Right cardiac atrium (tissue), 5 donors: ENCODE data around the gene RASA3. TPM values are rescaled to one million over a fixed set of nuclear protein-coding genes. Genes with fewer than 3 reads are reported as not detected.

Experiments
- ATAC-seq, 2 donors: fragments of 200-7000 bp; cut with Tn5 transposase; one replicate each; pipeline versions ENCODE4 v1.8.0 to v1.9.1; 2020; ENCODE audit warnings: moderate library complexity in 2 of 2, mild to moderate bottlenecking in 1 of 2
- DNase-seq, 3 donors: peaks; one replicate each; pipeline ENCODE4 v3.0.0-alpha.2; 2020
- H3K27ac ChIP-seq: one replicate; pipeline ENCODE4 v1.5.1; 2013; ENCODE audit warnings: mild to moderate bottlenecking, low read length, control low read depth, moderate library complexity
- H3K27me3 ChIP-seq: one replicate; pipeline ENCODE4 v1.6.1; 2013; ENCODE audit not compliant: control insufficient read depth, insufficient read depth
- H3K4me1 ChIP-seq: one replicate; pipeline ENCODE4 v1.6.1; 2013; ENCODE audit warnings: low read length; ENCODE audit not compliant: control insufficient read depth, insufficient read depth
- H3K4me3 ChIP-seq: one replicate; pipeline ENCODE4 v1.5.1; 2013; ENCODE audit warnings: low read length, control low read depth
- H3K9me3 ChIP-seq: one replicate; pipeline ENCODE4 v1.6.1; 2013; ENCODE audit warnings: low read length; ENCODE audit not compliant: control insufficient read depth
- WGBS: extraction: QIAGEN DNeasy Blood & Tissue Kit; methylation state at CpG from one replicate; pipeline ENCODE4 v1.1.7; 2013; 5-methylcytosine and 5-hydroxymethylcytosine counted together
- intact Hi-C, 4 donors: fragments of 100-400 bp; cut with DNase I; formaldehyde crosslinking; loops; one replicate each; pipeline versions ENCODE4 v1.11.0 to v1.14.0; 2022 to 2023
- polyA plus RNA-seq: library from polyadenylated mRNA; stranded (reverse); fragments of 200-250 nt; gene quantifications from one replicate; pipeline ENCODE4 v1.2.3, GENCODE V29; 2013
- total RNA-seq, 4 donors: library from RNA; stranded (reverse); fragmentation: NEBNext Ultra II Directional; extraction: Animal tissue kit (Norgen Biotek cat#: 25700); gene quantifications; one replicate each; pipeline ENCODE4 v1.2.1, GENCODE V29; 2021
- donor health status: healthy with polysubstance abuse.
- donor health status: DM: no; HTN: yes; CAD: no.
- donor health status: DM: no; HTN: no; CAD: no.
- donor health status: DM: no; HTN: yes; CAD: no; lungs with severe emphysema.
- donor health status: DM: yes; HTN: yes; CAD: no.

Gene RASA3
- total and polyA plus RNA-seq, 5 donors = 7.4 to 15.5 (median 10.8) TPM

DNA sequence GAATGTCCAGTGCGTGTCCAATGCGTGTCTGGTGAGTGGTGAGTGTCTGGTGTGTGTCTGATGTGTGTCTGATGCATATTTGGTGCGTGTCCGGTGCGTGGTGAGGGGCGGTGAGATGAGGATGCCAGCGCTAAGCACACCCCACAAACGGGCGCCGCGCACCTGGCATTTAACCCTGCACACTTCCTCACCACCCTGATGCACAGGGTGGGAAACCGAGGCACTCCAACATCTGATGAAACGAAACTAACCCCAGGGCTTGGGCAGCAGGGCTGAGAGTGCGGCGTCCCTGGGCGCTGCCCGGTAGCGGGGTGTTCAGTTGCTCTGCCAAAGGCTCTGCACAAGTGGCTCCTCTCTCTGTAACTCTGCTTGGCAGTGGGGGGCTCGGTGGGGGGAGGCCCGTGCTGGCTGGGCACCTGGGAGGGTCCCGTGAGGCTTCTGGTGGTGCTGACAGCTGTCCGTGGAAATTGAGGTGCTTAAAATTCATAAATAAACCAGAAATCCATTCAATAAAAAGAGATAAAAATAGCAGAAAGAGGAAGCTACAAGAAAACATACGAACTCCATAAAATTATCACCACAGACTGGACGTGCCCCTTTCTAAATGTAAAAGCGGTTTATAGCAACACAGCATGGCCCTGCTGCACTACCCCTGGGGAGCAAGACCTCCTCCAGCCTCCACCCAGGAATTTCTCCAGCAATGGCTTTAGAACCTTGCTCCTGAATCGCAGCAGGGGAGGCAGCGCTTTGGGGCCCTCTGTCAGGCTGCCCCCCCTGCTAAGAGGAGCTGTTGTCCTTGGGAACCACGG lies 76.0 kb downstream of the RASA3 start:
- H3K27me3 ChIP-seq = no peaks in the 10 kb centered on the region

GRCh38 chr13:114055766-114056165 lies 76.7 kb downstream of the RASA3 start:
- H3K4me1 ChIP-seq = no peaks in the 10 kb centered on the region
- H3K9me3 ChIP-seq = no peaks in the 10 kb centered on the region
- H3K4me3 ChIP-seq = no peak overlapping the region
- no peak for ATAC-seq
- intact Hi-C loops = no loop called here
- 93% methylated on average over 19 of the region's 19 CpGs for WGBS
- H3K27me3 ChIP-seq = no peaks in the 10 kb centered on the region
- H3K27ac ChIP-seq = no peak overlapping the region
- DNase-seq = peak in 2 of 3 donors; percentile 22 to 62

More for the DNA sequence above, 76.0 kb downstream of the RASA3 start:
- no peak overlapping the region for H3K27ac ChIP-seq
- no peak for ATAC-seq
- WGBS = 84% methylated on average over 28 of the region's 28 CpGs
- H3K4me3 ChIP-seq = no peak overlapping the region
- DNase-seq = peak in 1 of 3 donors; percentile 41
- intact Hi-C loops = no loop called here
- H3K9me3 ChIP-seq = no peaks in the 10 kb centered on the region
- H3K4me1 ChIP-seq = no peaks in the 10 kb centered on the region

GRCh38 chr13:114054830-114055439 lies 77.5 kb downstream of the RASA3 start:
- H3K4me1 ChIP-seq = no peaks in the 10 kb centered on the region
- no peak overlapping the region for H3K4me3 ChIP-seq
- no peak for ATAC-seq
- no peaks in the 10 kb centered on the region for H3K27me3 ChIP-seq
- intact Hi-C loops = no loop called here
- no peak overlapping the region for H3K27ac ChIP-seq
- no peaks in the 10 kb centered on the region for H3K9me3 ChIP-seq
- WGBS = 94% methylated on average over 24 of the region's 24 CpGs
- DNase-seq = peak in 2 of 3 donors; percentile 36 to 42

GRCh38 chr13:114054264-114054663 lies 78.2 kb downstream of the RASA3 start:
- DNase-seq (peak in 2 of 3 donors; percentile 25 to 59), ATAC-seq (no peak)
- no peaks in the 10 kb centered on the region for H3K4me1 ChIP-seq
- H3K27me3 ChIP-seq = no peaks in the 10 kb centered on the region
- 93% methylated on average over 5 of the region's 5 CpGs for WGBS
- no peaks in the 10 kb centered on the region for H3K9me3 ChIP-seq
- intact Hi-C loops = no loop called here
- H3K27ac ChIP-seq = no peak overlapping the region
- no peak overlapping the region for H3K4me3 ChIP-seq

GRCh38 chr13:114053026-114053425 lies 79.4 kb downstream of the RASA3 start:
- no peaks in the 10 kb centered on the region for H3K4me1 ChIP-seq
- H3K27ac ChIP-seq = no peak overlapping the region
- peak in 2 of 3 donors; percentile 41 to 60 for DNase-seq
- no peaks in the 10 kb centered on the region for H3K9me3 ChIP-seq
- ATAC-seq = no peak
- intact Hi-C loops = no loop called here
- no peak overlapping the region for H3K4me3 ChIP-seq
- WGBS = 89% methylated on average over 14 of the region's 14 CpGs
- no peaks in the 10 kb centered on the region for H3K27me3 ChIP-seq

- Histone ChIP-seq H3K27me3 (no peaks in the 10 kb centered on the region), H3K27ac (no peak overlapping the region), H3K4me1 (no peaks in the 10 kb centered on the region), H3K9me3 (no peaks in the 10 kb centered on the region), H3K4me3 (no peak overlapping the region)
- WGBS = 92% methylated on average over 40 of the region's 41 CpGs
- DNase-seq = peak in 2 of 3 donors; percentile 21 to 56
- intact Hi-C loops = no loop called here
- ATAC-seq = no peak
These were observed 81.6 kb downstream of the RASA3 start for GRCh38 chr13:114050536-114051450.

DNA sequence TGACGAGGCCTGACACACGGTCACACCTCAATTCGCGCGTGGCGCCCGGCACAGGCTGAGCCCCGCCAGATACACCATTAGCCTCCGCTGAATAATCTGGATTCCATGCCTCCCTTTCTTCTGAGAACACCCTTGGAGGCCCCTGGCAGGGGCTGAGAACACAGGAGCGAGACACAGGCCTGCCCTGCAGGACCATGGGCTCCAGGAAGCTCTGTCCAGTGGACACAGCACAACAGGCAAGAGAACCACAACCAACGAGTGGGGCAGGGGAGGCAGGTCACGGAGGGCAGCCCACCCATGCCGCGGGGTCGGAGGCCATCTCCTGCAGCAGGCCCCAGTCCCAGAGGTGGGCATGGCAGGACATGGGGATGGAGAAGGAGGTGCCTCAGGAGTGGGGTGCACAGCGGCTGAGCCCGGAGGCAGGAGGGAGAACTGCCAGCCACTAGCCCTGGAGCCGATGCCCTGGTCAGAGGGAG lies 82.8 kb downstream of the RASA3 start:
- no peaks in the 10 kb centered on the region for H3K9me3 ChIP-seq
- WGBS = 92% methylated on average over 18 of the region's 18 CpGs
- peak in 2 of 3 donors; percentile 27 to 37 for DNase-seq
- intact Hi-C loops = no loop called here
- ATAC-seq = no peak
- no peak overlapping the region for H3K27ac ChIP-seq
- H3K27me3 ChIP-seq = no peaks in the 10 kb centered on the region
- no peak overlapping the region for H3K4me3 ChIP-seq
- H3K4me1 ChIP-seq = no peaks in the 10 kb centered on the region

DNA sequence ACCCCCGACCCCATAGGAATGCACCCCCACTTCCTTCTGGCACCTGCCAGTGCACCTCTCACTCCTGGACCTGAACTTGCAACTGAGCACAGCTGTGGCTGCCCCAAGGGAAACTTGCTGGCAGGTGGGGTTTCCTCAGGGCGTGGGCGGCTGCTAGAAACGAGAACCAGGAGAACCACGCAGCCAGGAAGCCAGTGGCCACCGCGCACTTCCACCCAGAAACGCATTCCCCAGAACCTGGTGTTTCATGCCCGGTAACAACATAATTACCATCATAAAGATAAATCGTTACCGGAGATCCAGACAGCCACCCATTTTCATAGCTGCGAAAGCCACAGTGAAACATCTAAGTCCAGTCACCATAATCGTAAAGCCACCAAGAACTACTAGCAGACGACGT lies 83.4 kb downstream of the RASA3 start:
- Histone ChIP-seq H3K4me1 (no peaks in the 10 kb centered on the region), H3K9me3 (no peaks in the 10 kb centered on the region), H3K27ac (no peak overlapping the region), H3K4me3 (no peak overlapping the region), H3K27me3 (no peaks in the 10 kb centered on the region)
- DNase-seq (peak in 2 of 3 donors; percentile 49 to 53), ATAC-seq (no peak)
- 73% methylated on average over 15 of the region's 15 CpGs for WGBS
- intact Hi-C loops = no loop called here

DNA sequence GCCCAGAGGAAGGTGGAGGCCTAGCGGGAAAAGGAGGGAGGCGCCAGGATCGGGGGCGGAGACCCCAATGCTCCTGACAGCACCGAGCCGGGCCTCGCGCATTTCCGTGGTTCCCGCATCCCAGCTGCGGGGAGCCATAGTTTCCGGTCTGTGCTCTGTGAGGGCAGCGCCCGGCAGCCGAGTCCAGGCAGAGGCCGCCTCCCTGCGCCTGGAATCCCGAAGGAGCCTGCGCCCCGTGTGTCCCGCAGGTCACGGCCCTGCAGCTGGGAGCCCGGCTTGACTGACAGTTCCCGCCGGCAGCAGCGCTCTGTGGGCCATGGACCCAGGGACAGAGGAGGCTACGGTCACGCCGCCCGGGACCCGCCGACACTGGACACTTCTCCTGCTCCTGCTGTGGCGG lies 84.0 kb downstream of the RASA3 start:
- H3K27me3 ChIP-seq = no peaks in the 10 kb centered on the region
- 90% methylated on average over 33 of the region's 33 CpGs for WGBS
- intact Hi-C loops = no loop called here
- H3K27ac ChIP-seq = no peak overlapping the region
- DNase-seq = peak in 2 of 3 donors; percentile 38 to 56
- ATAC-seq = no peak
- no peak overlapping the region for H3K4me3 ChIP-seq
- H3K9me3 ChIP-seq = no peaks in the 10 kb centered on the region
- no peaks in the 10 kb centered on the region for H3K4me1 ChIP-seq

GRCh38 chr13:114047358-114047881 lies 85.0 kb downstream of the RASA3 start:
- intact Hi-C loops = no loop called here

More at GRCh38 chr13:114047358-114047881, 85.0 kb downstream of the RASA3 start:
- Histone ChIP-seq H3K4me1 (no peaks in the 10 kb centered on the region), H3K4me3 (no peak overlapping the region), H3K27ac (no peak overlapping the region), H3K9me3 (no peaks in the 10 kb centered on the region), H3K27me3 (no peaks in the 10 kb centered on the region)
- 85% methylated on average over 19 of the region's 19 CpGs for WGBS
- DNase-seq (peak in 2 of 3 donors; percentile 41 to 43), ATAC-seq (peak in 1 of 2 donors; percentile 10)
